Chondrocyte (in vitro differentiated cells): ENCODE data around the gene MAN1A1. TPM values are rescaled to one million over a fixed set of nuclear protein-coding genes. Genes with fewer than 3 reads are reported as not detected.

Experiments used
- DNase-seq: peaks from one replicate; pipeline ENCODE4 v3.0.0; 2021; ENCODE audit warnings: mixed read lengths, low spot score
- H3K27ac Mint-ChIP-seq: one replicate; pipeline ENCODE4 v1.8.0; 2021; ENCODE audit warnings: mild to moderate bottlenecking, moderate library complexity, mixed read lengths; ENCODE audit not compliant: unreplicated experiment
- H3K27me3 Mint-ChIP-seq: 2 replicates; pipeline ENCODE4 v1.8.0; 2021; ENCODE audit warnings: low read depth, mixed read lengths
- H3K36me3 Mint-ChIP-seq: 2 replicates; pipeline ENCODE4 v1.8.0; 2021; ENCODE audit warnings: low read depth, mixed read lengths
- H3K4me1 Mint-ChIP-seq: 2 replicates; pipeline ENCODE4 v1.8.0; 2021; ENCODE audit warnings: low read depth, mild to moderate bottlenecking, mixed read lengths
- H3K4me3 Mint-ChIP-seq: one replicate; pipeline ENCODE4 v1.8.0; 2021; ENCODE audit warnings: mild to moderate bottlenecking, moderate library complexity, mixed read lengths; ENCODE audit not compliant: unreplicated experiment
- H3K9me3 Mint-ChIP-seq: 2 replicates; pipeline ENCODE4 v1.8.0; 2021; ENCODE audit warnings: low read depth, mixed read lengths
- CTCF ChIP-seq: fragments of 200-600 bp; sonication (generic); IDR thresholded peaks from 2 replicates; pipeline ENCODE4 v1.5.0; 2021; ENCODE audit warnings: antibody characterized with exemption, mild to moderate bottlenecking, moderate library complexity
- total RNA-seq: library from RNA; stranded (reverse); gene quantifications from 3 replicates; pipeline ENCODE4 v1.2.1, GENCODE V29; 2021

The MAN1A1 gene
- total RNA-seq, 1 donor from 2014 or later = 7.2 TPM

GRCh38 chr6:119303164-119303887 lies 46.2 kb downstream of the MAN1A1 start:
- Mint-ChIP-seq H3K4me3 (no peak overlapping the region), H3K4me1 (peaks cover 7% of the 10 kb centered on the region), H3K9me3 (peaks cover 2% of the 10 kb centered on the region), H3K36me3 (peaks cover 2% of the 10 kb centered on the region), H3K27me3 (no peaks in the 10 kb centered on the region), H3K27ac (no peak overlapping the region)
- TF ChIP-seq CTCF = no peak
- DNase-seq = no peak

GRCh38 chr6:119301429-119301828 lies 48.1 kb downstream of the MAN1A1 start:
- Mint-ChIP-seq H3K36me3 (peaks cover 2% of the 10 kb centered on the region), H3K4me3 (no peak overlapping the region), H3K27ac (no peak overlapping the region), H3K4me1 (no peaks in the 10 kb centered on the region), H3K27me3 (no peaks in the 10 kb centered on the region), H3K9me3 (no peaks in the 10 kb centered on the region)
- DNase-seq = no peak
- TF ChIP-seq CTCF = no peak

GRCh38 chr6:119299694-119300093 lies 49.9 kb downstream of the MAN1A1 start:
- no peak overlapping the region for H3K4me3 Mint-ChIP-seq
- no peak for TF ChIP-seq CTCF
- H3K36me3 Mint-ChIP-seq = peaks cover 2% of the 10 kb centered on the region
- DNase-seq = no peak
- H3K27me3 Mint-ChIP-seq = no peaks in the 10 kb centered on the region
- H3K9me3 Mint-ChIP-seq = no peaks in the 10 kb centered on the region
- H3K27ac Mint-ChIP-seq = no peak overlapping the region
- no peaks in the 10 kb centered on the region for H3K4me1 Mint-ChIP-seq

- TF ChIP-seq CTCF = no peak
- H3K36me3 Mint-ChIP-seq = peaks cover 2% of the 10 kb centered on the region
- DNase-seq = no peak
- H3K4me3 Mint-ChIP-seq = no peak overlapping the region
- no peaks in the 10 kb centered on the region for H3K9me3 Mint-ChIP-seq
- no peak overlapping the region for H3K27ac Mint-ChIP-seq
- H3K4me1 Mint-ChIP-seq = no peaks in the 10 kb centered on the region
- no peaks in the 10 kb centered on the region for H3K27me3 Mint-ChIP-seq
Observed at GRCh38 chr6:119297049-119297448, 52.5 kb downstream of the MAN1A1 start.

- TF ChIP-seq CTCF = no peak
- DNase-seq = no peak
- H3K27ac Mint-ChIP-seq = no peak overlapping the region
- no peak overlapping the region for H3K4me3 Mint-ChIP-seq
- no peaks in the 10 kb centered on the region for H3K27me3 Mint-ChIP-seq
- H3K4me1 Mint-ChIP-seq = no peaks in the 10 kb centered on the region
- H3K9me3 Mint-ChIP-seq = no peaks in the 10 kb centered on the region
- peaks cover 2% of the 10 kb centered on the region for H3K36me3 Mint-ChIP-seq
Observed at GRCh38 chr6:119296036-119297035, 53.2 kb downstream of the MAN1A1 start.
